ENCODE results near the gene GRIK3.

The GRIK3 gene

GRCh38 chr1:37010011-37010410 lies 24.3 kb downstream of the GRIK3 start:
- no peak for DNase-seq

GRCh38 chr1:37009521-37009920 lies 24.8 kb downstream of the GRIK3 start:
- DNase-seq, result no peak

- no peak for DNase-seq
Observed at GRCh38 chr1:37006132-37006868, 28.0 kb downstream of the GRIK3 start.

GRCh38 chr1:37002898-37003297 lies 31.4 kb downstream of the GRIK3 start:
- DNase-seq, result no peak

- no peak for DNase-seq
Observed at GRCh38 chr1:37001703-37002102, 32.6 kb downstream of the GRIK3 start.

GRCh38 chr1:36996106-36996505 lies 38.2 kb downstream of the GRIK3 start:
- no peak for DNase-seq

- DNase-seq, result no peak
Observed at GRCh38 chr1:36994868-36995267, 39.4 kb downstream of the GRIK3 start.

GRCh38 chr1:36994294-36994693 lies 40.0 kb downstream of the GRIK3 start:
- DNase-seq, result no peak

GRCh38 chr1:36992139-36992943 lies 42.0 kb downstream of the GRIK3 start:
- DNase-seq, result no peak

- DNase-seq, result no peak
Observed at GRCh38 chr1:36991551-36991950, 42.8 kb downstream of the GRIK3 start.

- no peak for DNase-seq
Observed at GRCh38 chr1:36990928-36991327, 43.4 kb downstream of the GRIK3 start.

GRCh38 chr1:36989241-36989640 lies 45.1 kb downstream of the GRIK3 start:
- DNase-seq, result no peak

- DNase-seq, result no peak
Observed at GRCh38 chr1:36988741-36989193, 45.5 kb downstream of the GRIK3 start.

- DNase-seq, result no peak
Observed at GRCh38 chr1:36988321-36988720, 46.0 kb downstream of the GRIK3 start.

GRCh38 chr1:36987276-36987675 lies 47.0 kb downstream of the GRIK3 start:
- no peak for DNase-seq

- no peak for DNase-seq
Observed at GRCh38 chr1:36986241-36986985, 47.9 kb downstream of the GRIK3 start.

- DNase-seq, result no peak
Observed at GRCh38 chr1:36984675-36985074, 49.6 kb downstream of the GRIK3 start.

- DNase-seq, result no peak
Observed at GRCh38 chr1:36984026-36984425, 50.3 kb downstream of the GRIK3 start.

GRCh38 chr1:36982709-36983108 lies 51.6 kb downstream of the GRIK3 start:
- DNase-seq, result no peak

- DNase-seq, result no peak
Observed at GRCh38 chr1:36981771-36982622, 52.3 kb downstream of the GRIK3 start.

GRCh38 chr1:36981126-36981525 lies 53.2 kb downstream of the GRIK3 start:
- DNase-seq, result no peak

- DNase-seq, result no peak
Observed at GRCh38 chr1:36977731-36978406, 56.4 kb downstream of the GRIK3 start.
